Activated naive CD4-positive, alpha-beta T cell treated with anti-CD3 and anti-CD28 coated beads, Interleukin-2, amount 10 ng/mL, durations not matched to agents 7 days and 5 days (primary cell): ENCODE measurements around the gene NOP14.
"Not testable (repeated sequence)": the region's sequence is repeated elsewhere in the genome, so short reads cannot be mapped to it uniquely, and the experiment has no call there.

Experiments
- CTCF ChIA-PET: fragments of 350-600 bp; sonication (Branson Sonifier 250); formaldehyde crosslinking; loops from one replicate; lab custom pipeline; 2021; ENCODE audit warnings: antibody characterized with exemption; lab: Charles Lee
- DNase-seq: peaks from one replicate; pipeline ENCODE4 v3.0.0-alpha.2; 2020
- H3K27ac Mint-ChIP-seq: one replicate; pipeline ENCODE4 v1.8.0; 2021; ENCODE audit warnings: mild to moderate bottlenecking, moderate library complexity, mixed read lengths
- H3K27me3 Mint-ChIP-seq: one replicate; pipeline ENCODE4 v1.8.0; 2021; ENCODE audit warnings: mild to moderate bottlenecking, mixed read lengths
- H3K36me3 Mint-ChIP-seq: one replicate; pipeline ENCODE4 v1.8.0; 2021; ENCODE audit warnings: mixed read lengths
- H3K4me1 Mint-ChIP-seq: one replicate; pipeline ENCODE4 v1.8.0; 2021; ENCODE audit warnings: mixed read lengths
- H3K4me3 Mint-ChIP-seq: one replicate; pipeline ENCODE4 v1.8.0; 2021; ENCODE audit warnings: mild to moderate bottlenecking, moderate library complexity, mixed read lengths
- H3K9me3 Mint-ChIP-seq: one replicate; pipeline ENCODE4 v1.8.0; 2021; ENCODE audit warnings: mixed read lengths

NOP14 gene

GRCh38 chr4:2928242-2929176 is 34.7 kb downstream of the NOP14 start:
- no peaks in the 10 kb centered on the region for H3K9me3 Mint-ChIP-seq
- peaks cover 30% of the 10 kb centered on the region for H3K4me1 Mint-ChIP-seq
- peaks cover 49% of the 10 kb centered on the region for H3K36me3 Mint-ChIP-seq
- DNase-seq, result no peak
- no peak overlapping the region for H3K4me3 Mint-ChIP-seq
- CTCF ChIA-PET, result interaction anchor here (1.2 to 1.4 kb wide), 2 partner anchors 26 kb away, joined by 3 read pairs; no protein-coding TSS in a partner anchor
- no peaks in the 10 kb centered on the region for H3K27me3 Mint-ChIP-seq
- H3K27ac Mint-ChIP-seq, result no peak overlapping the region

- CTCF ChIA-PET, result interaction anchor here (1.2 kb wide), 1 partner anchor 27 kb away, joined by 3 read pairs; no protein-coding TSS in a partner anchor
- H3K9me3 Mint-ChIP-seq, result no peaks in the 10 kb centered on the region
- H3K27ac Mint-ChIP-seq, result no peak overlapping the region
- H3K27me3 Mint-ChIP-seq, result no peaks in the 10 kb centered on the region
- H3K4me3 Mint-ChIP-seq, result no peak overlapping the region
- peaks cover 31% of the 10 kb centered on the region for H3K4me1 Mint-ChIP-seq
- peaks cover 47% of the 10 kb centered on the region for H3K36me3 Mint-ChIP-seq
- DNase-seq, result no peak
These were observed 35.5 kb downstream of the NOP14 start for GRCh38 chr4:2927696-2928075.

- peaks cover 52% of the 10 kb centered on the region for H3K36me3 Mint-ChIP-seq
- CTCF ChIA-PET, result interaction anchor here (1.2 kb wide), 1 partner anchor 27 kb away, joined by 3 read pairs; no protein-coding TSS in a partner anchor
These were observed 36.0 kb downstream of the NOP14 start for GRCh38 chr4:2927016-2927695.

GRCh38 chr4:2925931-2926860 is 37.0 kb downstream of the NOP14 start:
- Mint-ChIP-seq H3K9me3 (no peaks in the 10 kb centered on the region), H3K36me3 (peaks cover 57% of the 10 kb centered on the region), H3K4me3 (no peak overlapping the region), H3K27ac (no peak overlapping the region), H3K4me1 (peaks cover 34% of the 10 kb centered on the region), H3K27me3 (no peaks in the 10 kb centered on the region)
- CTCF ChIA-PET, result no interaction called here
- DNase-seq, result no peak

More at GRCh38 chr4:2927016-2927695, 36.0 kb downstream of the NOP14 start:
- Mint-ChIP-seq H3K4me3 (no peak overlapping the region), H3K27ac (no peak overlapping the region), H3K27me3 (no peaks in the 10 kb centered on the region), H3K4me1 (peaks cover 32% of the 10 kb centered on the region), H3K9me3 (no peaks in the 10 kb centered on the region)
- DNase-seq, result no peak

- H3K4me3 Mint-ChIP-seq, result no peak overlapping the region
- peaks cover 62% of the 10 kb centered on the region for H3K36me3 Mint-ChIP-seq
- DNase-seq, result peak; percentile 16
- no peak overlapping the region for H3K27ac Mint-ChIP-seq
- CTCF ChIA-PET, result interaction anchor here (0.6 kb wide), 1 partner anchor 30 kb away, joined by 3 read pairs; no protein-coding TSS in a partner anchor
- H3K27me3 Mint-ChIP-seq, result no peaks in the 10 kb centered on the region
- H3K4me1 Mint-ChIP-seq, result peaks cover 35% of the 10 kb centered on the region
- H3K9me3 Mint-ChIP-seq, result no peaks in the 10 kb centered on the region
These were observed 37.7 kb downstream of the NOP14 start for GRCh38 chr4:2925496-2925895.

GRCh38 chr4:2924765-2925301 is 38.4 kb downstream of the NOP14 start:
- H3K36me3 Mint-ChIP-seq, result peaks cover 66% of the 10 kb centered on the region
- peaks cover 38% of the 10 kb centered on the region for H3K4me1 Mint-ChIP-seq
- H3K27ac Mint-ChIP-seq, result peak overlapping the region; percentile 49
- H3K4me3 Mint-ChIP-seq, result no peak overlapping the region
- peaks cover 5% of the 10 kb centered on the region for H3K9me3 Mint-ChIP-seq
- CTCF ChIA-PET, result interaction anchor here (0.6 kb wide), 1 partner anchor 31 kb away, joined by 3 read pairs; no protein-coding TSS in a partner anchor
- no peaks in the 10 kb centered on the region for H3K27me3 Mint-ChIP-seq
- DNase-seq, result peak; percentile 10

- peak; percentile 15 for DNase-seq
- Mint-ChIP-seq H3K4me3 (no peak overlapping the region), H3K4me1 (peaks cover 38% of the 10 kb centered on the region), H3K36me3 (peaks cover 68% of the 10 kb centered on the region), H3K9me3 (peaks cover 8% of the 10 kb centered on the region), H3K27ac (peak overlapping the region; percentile 82), H3K27me3 (no peaks in the 10 kb centered on the region)
- CTCF ChIA-PET, result no interaction called here
These were observed 38.9 kb downstream of the NOP14 start for GRCh38 chr4:2924286-2924685.

GRCh38 chr4:2923668-2924173 is 39.5 kb downstream of the NOP14 start:
- peak overlapping the region; percentile 82 for H3K27ac Mint-ChIP-seq
- H3K4me1 Mint-ChIP-seq, result peaks cover 38% of the 10 kb centered on the region
- peaks cover 69% of the 10 kb centered on the region for H3K36me3 Mint-ChIP-seq
- H3K4me3 Mint-ChIP-seq, result no peak overlapping the region
- peaks cover 8% of the 10 kb centered on the region for H3K9me3 Mint-ChIP-seq
- no peak for DNase-seq
- CTCF ChIA-PET, result interaction anchor here (0.6 to 0.9 kb wide), 2 partner anchors 31 to 84 kb away, joined by 3 read pairs; no protein-coding TSS in a partner anchor
- no peaks in the 10 kb centered on the region for H3K27me3 Mint-ChIP-seq

GRCh38 chr4:2923141-2923551 is 40.1 kb downstream of the NOP14 start:
- H3K27ac Mint-ChIP-seq, result peak overlapping the region; percentile 82
- CTCF ChIA-PET, result interaction anchor here (0.6 to 0.9 kb wide), 2 partner anchors 31 to 83 kb away, joined by 3 read pairs; no protein-coding TSS in a partner anchor
- H3K4me1 Mint-ChIP-seq, result peaks cover 38% of the 10 kb centered on the region
- no peak overlapping the region for H3K4me3 Mint-ChIP-seq
- peaks cover 10% of the 10 kb centered on the region for H3K9me3 Mint-ChIP-seq
- H3K27me3 Mint-ChIP-seq, result no peaks in the 10 kb centered on the region
- H3K36me3 Mint-ChIP-seq, result peaks cover 72% of the 10 kb centered on the region
- DNase-seq, result no peak

GRCh38 chr4:2922453-2923101 is 40.6 kb downstream of the NOP14 start:
- Mint-ChIP-seq H3K9me3 (peaks cover 10% of the 10 kb centered on the region), H3K27ac (peak overlapping the region; percentile 82), H3K36me3 (peaks cover 72% of the 10 kb centered on the region), H3K4me1 (peaks cover 38% of the 10 kb centered on the region)
- not testable (repeated sequence) for H3K4me3 Mint-ChIP-seq, H3K27me3 Mint-ChIP-seq
- DNase-seq, result peak; percentile 66
- CTCF ChIA-PET, result interaction anchor here (0.9 kb wide), 1 partner anchor 32 kb away, joined by 3 read pairs; no protein-coding TSS in a partner anchor

- CTCF ChIA-PET, H3K27ac Mint-ChIP-seq, H3K4me3 Mint-ChIP-seq, DNase-seq, H3K27me3 Mint-ChIP-seq: not testable (repeated sequence)
- Mint-ChIP-seq H3K9me3 (peaks cover 10% of the 10 kb centered on the region), H3K4me1 (peaks cover 43% of the 10 kb centered on the region), H3K36me3 (peaks cover 81% of the 10 kb centered on the region)
These were observed 44.5 kb downstream of the NOP14 start for GRCh38 chr4:2918714-2919113.

- peaks cover 41% of the 10 kb centered on the region for H3K4me1 Mint-ChIP-seq
- H3K27ac Mint-ChIP-seq, CTCF ChIA-PET, H3K4me3 Mint-ChIP-seq, DNase-seq, H3K27me3 Mint-ChIP-seq: not testable (repeated sequence)
- H3K36me3 Mint-ChIP-seq, result peaks cover 81% of the 10 kb centered on the region
- H3K9me3 Mint-ChIP-seq, result peaks cover 10% of the 10 kb centered on the region
These were observed 44.9 kb downstream of the NOP14 start for GRCh38 chr4:2918300-2918699.
